ENCODE data around the gene CYCS.
"Not testable (repeated sequence)": the region's sequence is repeated elsewhere in the genome, so short reads cannot be mapped to it uniquely, and the experiment has no call there.

The CYCS gene

DNA sequence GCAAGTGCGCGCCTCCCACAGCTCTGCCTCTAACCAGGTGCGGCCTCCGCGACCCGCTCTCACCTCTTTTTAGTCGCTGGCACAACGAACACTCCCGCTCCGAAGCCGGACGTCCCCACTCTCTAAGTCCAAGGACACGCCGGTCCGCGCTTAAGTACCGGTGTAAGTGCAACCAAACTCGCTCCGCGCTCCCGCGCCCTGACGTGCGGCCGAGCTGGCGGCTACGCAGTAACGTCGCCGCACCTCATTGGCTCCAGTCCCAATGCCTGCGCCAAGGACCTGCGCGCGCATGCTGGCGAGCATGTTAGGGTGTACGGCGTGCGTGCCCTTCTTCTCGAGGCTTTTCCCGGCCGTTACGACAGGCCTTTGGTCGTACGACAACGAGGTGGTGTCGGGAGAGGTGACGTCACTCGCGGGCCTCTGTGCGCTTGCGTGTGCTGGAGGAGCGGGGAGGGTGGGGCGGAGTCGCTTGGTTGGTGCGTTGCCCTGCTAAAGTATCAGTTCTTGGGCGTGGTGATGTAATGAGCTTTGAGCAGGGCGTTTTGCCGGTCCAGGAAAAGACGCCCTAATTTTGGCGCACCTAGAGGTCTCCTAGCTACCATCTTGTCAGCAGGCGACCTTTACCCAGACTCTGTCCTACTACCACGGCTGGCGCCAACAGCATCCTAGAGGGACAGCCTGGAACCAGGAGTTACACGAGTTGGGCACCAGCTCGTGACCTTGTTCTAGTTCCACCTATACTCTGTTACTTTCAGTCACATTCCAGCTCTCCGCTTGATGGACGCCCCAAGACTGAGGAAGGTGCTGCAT is at the start of gene CYCS:
Gene CYCS, minus strand, starts transcription at position 124 of the 810 bp plus-strand sequence. CDS start 1,141 bp downstream, outside the sequence.
- peak; percentile 96 to 97 for DNase-seq

DNA sequence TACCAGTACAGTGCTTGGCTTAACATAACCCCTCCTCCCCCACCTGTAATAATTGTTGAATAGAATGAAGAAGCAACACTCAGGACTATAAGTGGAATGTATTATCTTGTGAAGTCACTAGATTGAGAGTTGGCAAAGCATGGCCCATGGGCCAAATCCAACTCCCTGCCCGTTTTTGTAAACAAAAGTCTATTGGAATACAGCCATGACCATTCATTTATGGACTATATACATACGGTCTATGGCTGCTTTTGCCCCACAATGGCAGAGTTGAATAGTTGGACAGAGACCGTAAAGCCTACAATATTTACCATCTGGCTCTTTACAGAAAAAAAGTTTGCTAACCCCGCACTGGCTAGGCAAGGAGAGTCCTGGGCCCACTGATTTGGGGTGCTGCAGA is 48.1 kb upstream of the CYCS start:
- no peak for DNase-seq

DNA sequence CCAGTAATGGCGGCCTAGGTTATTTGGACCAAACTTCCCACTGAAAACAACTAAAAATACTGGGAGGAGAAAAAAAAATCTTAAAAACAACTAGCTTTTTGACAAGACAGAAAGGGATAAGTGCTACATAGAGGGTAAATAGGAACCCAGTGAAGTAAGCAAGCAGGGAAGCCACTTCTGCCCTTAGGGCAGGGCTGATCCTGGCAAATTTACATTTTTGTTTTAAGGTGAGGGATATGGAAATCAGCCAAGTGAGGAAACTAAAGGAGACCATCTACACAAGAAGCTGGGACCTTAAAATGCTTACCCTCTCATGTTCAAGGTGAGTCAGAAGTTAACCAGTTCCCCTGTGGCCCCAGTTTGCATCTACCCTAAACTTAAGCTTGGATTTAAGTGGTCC is 46.5 kb upstream of the CYCS start:
- DNase-seq: no peak

DNA sequence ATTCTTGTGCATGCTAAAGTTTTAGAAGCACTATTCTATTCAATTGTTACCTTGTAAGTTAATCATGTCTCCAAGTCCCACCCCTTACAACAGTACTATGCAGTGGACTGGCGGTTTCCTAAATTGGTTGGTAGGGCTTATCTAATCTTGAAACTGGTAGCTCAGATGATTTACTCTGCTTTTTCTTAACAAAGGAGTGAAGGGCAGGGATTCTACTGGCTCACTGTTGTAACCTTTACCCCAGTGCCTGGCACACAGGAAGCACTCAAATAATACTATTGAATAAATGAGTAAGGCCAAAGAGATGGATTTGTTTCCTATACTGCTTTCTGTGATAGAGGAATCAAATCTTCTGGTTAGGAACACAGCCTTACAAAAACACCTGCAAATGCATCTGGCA is 46.0 kb upstream of the CYCS start:
- DNase-seq: no peak

DNA sequence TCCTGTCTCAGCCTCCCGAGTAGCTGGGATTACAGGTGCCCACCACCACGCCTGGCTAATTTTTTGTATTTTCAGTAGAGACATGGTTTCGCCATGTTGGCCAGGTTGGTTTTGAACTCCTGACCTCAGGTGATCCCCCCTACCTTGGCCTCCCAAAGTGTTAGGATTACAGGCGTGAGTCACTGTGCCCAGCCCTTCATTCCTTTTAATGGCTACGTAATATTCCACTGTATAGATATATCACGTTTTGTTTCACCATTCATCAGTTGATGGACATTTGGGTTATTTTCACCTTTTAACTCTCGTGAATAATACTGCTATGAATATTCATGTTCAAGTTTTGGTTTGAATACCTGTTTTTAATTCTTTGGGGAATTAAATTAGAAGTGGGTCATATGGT is 44.6 kb upstream of the CYCS start:
- DNase-seq: no peak

DNA sequence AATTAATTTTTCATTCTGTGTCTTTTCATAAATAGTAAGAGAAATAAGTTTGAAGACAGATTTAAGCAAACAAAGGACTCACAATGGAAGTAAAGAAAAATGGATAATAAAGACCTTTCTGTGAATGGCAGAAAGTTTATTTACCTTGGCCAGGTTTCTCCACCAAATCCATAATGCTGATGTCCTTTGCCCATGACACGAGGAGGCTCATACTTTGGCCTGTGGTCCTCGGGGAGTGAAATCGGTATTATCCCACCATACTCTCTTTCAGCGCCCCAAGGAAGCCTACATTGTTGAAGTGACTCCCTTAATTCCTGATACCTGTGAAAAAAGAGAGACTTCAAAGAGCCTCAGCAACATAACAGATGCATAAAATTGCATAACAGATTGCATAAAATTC is 43.1 kb upstream of the CYCS start:
- DNase-seq: no peak

DNA sequence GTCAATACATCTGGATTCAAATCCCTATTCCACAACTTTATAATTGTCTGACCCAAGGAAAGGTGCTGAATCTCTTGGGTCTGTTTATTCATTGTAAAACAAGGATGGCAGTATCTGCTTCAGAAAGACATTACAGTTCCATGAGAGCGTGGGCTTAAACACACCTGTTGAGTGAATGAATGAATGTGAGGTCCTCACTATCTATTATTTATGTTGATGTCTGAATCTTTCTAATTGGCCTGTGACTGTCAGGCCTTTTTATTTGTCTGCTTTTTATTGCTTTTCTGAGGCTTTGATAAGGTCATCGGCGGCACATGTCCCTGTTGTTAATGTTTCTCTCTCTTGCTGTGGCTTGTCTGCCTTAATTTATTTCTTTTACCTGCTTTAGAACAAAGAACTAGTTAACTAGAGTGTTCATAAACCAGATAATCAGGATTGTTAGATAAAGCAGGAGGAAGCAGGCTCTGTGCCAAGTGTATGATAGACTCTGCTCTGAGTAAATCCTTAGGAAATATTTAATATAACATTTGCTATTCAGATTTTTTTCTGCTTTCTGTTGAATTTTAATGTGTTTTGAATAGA is 42.3 kb upstream of the CYCS start:
- DNase-seq: no peak

DNA sequence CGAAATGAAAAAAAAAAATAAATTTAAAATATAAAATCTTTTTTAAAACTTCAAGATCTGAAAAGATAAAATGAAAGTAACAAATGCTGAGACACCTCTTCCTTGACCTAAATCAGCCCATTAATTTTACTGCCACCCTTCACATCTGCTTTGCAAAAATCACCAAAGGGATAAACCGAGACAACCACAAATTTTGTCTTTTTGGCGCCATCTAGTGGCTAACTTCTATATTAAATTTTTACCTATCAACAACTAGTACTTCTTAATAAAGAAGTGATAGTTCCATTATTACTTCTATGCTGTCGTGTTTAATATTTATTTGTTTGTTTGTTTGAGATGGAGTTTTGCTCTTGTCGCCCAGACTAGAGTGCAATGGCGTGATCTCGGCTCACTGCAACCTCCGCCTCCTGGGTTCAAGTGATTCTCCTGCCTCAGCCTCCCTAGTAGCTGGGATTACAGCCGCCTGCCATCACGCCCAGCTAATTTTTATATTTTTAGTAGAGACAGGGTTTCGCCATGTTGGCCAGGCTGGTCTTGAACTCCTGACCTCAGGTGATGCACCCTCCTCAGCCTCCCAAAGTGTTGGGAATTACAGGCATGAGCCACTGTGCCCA is 35.0 kb upstream of the CYCS start:
- not testable (repeated sequence) for DNase-seq

DNA sequence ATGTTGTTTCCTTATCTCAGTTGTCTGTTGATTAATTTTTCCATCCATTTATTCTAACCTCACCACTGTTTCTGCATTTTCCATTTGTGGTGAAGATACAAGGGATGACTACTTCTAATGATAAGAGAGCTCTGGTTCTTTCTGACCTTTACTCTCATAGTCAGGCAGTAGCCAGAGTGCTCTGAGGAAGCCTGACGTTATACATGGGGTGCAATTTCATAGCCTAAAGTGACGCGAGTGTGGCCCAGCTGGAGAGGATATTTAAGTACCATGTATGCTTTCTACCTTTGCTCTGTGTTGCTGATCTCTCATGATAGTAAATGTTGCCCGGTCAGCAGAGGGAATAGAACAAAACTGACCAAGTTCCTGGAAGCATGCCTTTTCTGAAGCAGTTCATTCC is 33.9 kb upstream of the CYCS start:
- DNase-seq: no peak

DNA sequence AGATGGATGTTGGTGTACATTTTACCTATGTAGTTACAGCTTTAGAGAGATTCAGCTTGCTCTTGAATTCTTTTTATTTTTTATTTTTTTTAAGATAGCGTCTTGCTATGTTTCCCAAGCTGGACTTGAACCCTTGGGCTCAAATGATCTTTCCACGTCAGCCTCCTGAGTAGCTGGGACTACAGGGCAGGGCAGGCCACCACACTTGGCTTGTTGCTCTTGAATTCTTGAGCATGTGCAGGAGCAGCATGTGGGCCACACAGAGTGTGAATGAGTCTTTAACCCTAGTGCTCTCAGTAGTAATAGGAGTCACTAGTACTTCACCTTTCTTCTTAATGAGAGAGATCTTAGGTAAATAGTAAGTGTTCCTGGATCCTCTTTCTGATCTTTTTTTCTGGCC is 26.7 kb upstream of the CYCS start:
- DNase-seq: no peak

DNA sequence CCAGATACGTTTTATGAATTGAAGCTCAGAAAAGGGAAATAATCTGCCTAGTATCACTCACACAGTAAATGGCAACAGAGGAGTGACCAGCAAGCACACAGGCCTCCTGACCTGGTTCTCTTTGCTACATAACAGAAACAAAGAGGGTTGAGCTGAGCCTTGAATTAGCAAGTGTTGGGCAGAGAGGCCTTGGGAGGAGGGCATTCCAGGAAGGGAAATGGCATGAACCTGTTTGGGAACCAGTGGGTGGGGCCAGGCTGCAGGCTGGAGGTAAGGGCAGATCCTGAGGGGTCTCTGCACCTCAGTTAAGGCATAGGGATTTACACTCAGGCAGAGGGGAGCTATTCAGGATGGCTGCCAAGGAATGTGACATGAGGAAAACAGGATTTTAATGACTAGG is 24.8 kb upstream of the CYCS start:
- DNase-seq: no peak

DNA sequence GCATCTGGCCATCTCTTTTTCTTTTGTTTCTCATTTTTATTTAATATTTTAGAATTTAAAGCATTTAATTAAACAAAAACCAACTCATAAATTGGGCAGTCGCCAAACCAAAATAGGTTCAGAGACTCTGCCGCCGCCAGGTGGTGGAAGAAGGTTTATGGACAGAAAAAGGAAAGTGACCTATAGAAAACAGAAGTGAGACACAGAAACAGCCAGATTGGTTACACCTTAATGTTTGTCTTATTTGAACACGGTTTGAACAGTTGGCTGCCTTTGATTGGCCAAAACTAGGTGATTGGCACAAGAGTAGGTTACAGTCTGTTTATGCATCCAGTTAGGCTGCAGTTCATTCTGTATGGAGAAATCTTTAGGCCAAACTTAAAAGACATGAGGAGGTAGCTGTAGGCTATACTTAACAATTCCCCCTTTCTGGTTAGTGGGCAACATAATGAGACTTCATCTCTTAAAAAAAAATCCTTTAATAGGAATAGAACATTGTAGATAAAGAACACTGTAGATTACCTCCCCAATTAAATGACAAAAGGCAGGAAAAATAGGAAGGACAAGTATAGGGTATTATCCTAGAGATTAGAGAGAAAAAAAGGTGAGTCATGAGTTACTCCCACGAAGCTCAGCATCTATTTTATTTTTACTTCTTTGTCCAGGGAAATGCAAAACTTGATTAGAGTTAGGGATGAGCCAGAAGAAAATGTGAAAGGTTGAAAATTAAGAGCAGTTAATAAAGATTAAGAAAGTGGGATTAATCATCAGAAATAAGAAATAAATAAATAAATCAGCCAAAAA is 23.9 kb upstream of the CYCS start:
- DNase-seq: no peak

DNA sequence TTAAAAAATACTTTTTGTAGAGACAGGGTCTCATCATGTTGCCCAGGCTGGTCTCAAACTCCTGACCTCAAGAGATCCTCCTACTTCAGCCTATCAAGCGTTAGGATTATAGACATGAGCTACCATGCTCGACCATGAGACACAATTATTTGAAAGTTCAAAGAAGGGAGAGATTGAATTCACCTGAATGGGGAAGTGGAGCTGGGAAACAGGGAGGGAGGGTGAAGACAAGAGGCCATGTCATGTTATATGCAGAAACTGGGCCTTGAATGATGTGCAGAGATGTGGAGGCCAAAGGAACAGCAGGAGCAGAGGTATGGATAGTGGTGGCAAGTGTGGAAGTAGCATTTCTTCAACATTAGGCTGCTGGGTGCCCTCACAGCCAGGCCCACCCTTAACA is 18.7 kb upstream of the CYCS start:
- DNase-seq: no peak

DNA sequence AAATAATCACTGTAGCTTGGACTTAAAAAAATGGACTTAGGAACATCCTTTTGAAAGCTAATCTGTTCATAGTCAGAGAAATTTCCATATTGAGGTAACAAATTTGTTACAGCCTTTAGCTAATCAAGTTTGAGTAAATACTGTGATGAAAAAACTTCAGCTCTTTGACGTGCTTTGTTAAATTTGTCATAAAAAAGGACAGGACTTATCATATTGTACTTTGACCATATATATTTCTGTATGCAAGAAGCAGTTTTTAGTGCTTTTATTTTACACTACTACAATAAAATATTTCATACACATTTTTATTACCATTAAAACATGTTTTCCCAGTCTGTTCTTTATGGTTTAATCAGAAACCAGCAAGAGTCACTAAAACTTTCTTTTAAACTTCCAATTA is 14.5 kb upstream of the CYCS start:
- no peak for DNase-seq

DNA sequence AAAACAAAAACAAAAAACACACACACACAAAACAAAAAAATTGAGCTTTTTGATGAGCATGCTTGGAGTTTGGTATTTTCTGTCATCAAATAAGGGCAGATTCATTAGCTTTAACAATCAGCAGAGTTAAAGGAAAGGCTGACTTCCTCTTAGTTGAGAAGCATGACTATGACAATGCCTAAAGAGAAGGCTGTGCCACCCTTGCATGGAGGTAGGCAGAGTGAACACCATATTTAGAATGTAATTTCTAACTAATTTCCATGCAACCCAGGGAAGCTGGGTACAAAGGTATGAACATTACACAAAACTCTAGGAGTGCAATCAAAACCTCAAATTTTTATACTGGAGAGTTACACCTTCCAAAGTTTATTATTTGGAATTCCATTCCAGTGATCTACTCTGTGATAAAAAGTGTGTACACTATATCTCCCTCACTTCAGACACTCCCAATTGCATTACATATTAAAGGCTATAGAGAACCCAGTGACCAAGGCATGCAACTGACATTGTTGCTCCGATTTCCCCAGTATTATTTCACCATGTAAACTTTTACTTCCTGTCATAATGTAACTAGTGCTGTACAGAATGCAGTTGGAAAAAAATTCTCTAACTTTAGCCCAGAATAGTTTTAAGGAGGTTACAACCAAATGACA is 9.4 kb upstream of the CYCS start:
- DNase-seq: no peak

DNA sequence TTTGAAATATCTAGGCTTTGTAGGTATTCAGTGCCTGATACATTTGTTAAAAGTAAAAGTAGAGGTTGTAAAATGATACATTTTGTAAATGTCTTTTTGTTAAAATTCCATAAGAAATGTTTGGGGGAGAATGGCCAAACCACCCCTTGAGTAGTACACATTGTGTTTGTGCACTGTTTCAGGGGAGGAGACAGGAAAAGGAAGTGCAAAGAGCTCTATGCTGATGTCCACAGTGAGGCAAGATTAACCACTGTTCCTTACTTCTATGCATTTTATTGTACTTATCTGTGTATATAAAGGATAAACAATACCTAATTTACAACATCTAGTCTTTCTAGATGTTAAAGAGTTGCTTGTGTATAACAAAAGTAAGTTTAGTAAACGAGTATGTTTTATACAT is 7.4 kb upstream of the CYCS start:
- DNase-seq: no peak

DNA sequence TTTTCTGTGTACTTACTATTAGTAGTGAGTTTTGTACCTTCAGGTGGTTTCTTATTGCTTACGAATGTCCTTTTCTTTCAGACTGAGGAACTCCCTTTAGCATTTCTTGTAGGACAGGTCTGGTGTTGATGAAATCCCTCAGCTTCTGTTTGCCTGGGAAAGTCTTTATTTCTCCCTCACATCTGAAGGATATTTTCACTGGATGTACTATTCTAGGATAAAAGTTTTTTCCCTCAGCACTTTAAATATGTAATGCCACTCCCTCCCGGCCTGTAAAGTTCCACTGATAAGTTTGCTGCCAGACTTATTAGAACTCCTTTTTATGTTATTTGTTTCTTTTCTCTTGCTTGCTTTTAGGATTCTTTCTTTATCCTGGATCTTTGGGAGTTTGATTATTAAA is 1.7 kb upstream of the CYCS start:
- no peak for DNase-seq

DNA sequence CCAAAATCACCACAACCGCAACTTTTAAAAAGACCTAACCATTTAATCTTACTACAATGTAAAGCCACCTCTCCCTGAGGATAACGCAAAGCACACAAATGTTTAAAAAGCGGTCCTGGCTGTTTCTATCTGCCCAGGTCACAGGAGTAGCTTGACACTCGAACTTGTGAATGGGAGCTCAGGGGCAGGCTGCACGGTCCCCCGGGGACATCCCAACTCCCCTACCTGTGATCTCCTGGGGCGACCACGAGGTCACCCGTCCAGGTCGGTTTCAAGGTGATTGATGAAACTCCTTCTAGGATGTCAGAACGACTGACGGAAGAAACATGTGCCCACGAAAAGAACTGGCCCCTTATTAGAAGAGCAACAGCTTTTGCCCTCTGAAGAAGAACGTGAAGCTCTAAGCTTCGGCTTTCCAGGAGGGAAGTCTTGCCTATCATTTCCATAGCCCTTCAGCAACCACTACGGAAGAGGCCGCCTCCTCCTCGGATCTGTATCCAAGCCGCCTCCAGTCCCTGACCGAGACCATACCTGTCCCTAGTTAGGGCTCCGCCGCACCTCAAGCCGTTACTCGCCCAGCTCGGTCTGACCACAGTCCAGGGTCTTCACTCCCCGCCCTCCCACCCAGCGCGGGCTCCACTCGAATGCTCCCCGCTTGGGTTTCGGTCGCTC is 459 bp downstream of the CYCS start:
- DNase-seq: no peak

DNA sequence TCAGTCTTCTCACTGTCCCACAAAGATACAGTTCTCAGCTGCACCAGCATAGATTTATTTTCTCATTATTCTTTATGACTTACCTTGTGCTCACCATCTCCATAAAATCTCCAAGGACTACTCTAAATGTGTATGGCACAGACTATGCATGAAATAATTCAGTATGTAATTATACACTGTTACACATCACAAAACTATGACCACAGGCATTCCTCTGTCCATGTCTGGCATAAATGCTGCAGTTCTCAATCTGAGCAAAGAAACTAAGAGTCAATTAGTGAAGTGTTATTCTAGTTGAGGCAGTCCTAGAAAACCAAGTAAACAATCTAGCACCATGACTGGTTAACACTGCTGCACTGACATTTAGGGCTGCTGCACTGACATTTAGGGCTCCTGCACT is 2.7 kb downstream of the CYCS start:
- DNase-seq: no peak

DNA sequence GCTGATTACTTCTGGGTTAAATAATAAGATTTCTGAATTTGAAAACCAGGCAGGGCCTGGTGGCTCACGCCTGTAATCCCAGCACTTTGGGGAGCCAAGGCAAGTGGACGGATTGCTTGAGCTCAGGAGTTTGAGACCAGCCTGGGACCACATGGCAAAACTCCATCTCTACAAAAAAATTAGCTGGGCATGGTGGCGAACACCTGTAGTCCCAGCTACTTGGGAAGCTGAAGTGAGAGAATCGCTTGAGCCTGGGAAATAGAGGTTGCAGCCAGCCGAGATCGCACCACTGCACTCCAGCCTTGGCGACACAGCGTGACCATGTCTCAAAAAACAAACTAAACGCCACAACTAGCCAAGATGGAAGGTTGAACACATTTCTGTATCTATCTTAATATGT is 3.5 kb downstream of the CYCS start:
- DNase-seq: no peak

DNA sequence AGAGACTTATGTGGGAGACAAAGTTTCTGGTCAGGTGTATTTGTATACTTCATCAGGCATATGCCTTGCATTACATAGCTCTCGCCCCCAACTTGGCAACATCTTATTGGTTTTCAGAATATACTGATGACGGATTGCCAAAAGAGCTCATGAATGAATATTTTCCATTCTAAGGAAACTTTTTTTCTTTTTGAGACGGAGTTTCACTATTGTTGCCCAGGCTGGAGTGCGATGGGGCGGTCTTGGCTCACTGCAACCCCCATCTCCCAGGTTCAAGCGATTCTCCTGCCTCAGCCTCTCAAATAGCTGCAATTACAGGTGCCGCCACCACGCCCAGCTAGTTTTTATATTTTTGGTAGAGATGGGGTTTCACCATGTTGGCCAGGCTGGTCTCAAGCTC is 6.0 kb downstream of the CYCS start:
- no peak for DNase-seq

DNA sequence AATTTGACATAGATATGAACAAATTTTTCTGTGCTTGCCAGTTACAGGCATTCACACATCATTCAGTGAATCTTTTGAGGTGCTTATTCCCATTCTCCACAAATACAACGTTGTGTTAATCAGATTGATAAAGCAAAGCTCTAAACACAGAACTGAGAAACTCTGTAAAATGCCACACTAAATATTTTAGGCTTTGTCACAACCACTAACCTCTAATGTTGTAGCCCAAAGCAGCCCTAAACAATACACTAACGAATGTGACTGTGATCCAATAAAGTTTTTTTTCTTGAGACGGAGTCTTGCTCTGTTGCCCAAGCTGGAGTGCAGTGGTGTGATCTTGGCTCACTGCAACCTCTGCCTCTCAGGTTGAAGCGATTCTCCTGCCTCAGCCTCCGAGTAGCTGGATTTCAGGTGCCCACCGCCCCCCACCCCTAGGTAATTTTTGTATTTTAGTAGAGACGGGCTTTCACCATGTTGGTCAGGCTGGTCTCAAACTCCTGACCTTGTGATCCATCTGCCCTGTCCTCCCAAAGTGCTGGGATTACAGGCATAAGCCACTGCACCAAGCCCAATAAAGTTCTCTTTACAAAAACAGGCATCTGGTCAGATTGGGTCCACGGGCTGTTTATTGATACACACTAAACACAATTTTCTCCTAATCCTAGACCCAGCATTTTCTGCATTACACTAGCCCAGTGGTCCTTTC is 6.9 kb downstream of the CYCS start:
- DNase-seq: no peak

All from cerebellar nuclear complex (tissue), 1 donor.